GM18867 (cell line): ENCODE measurements around the gene HSPA9.

Experiments
- ATAC-seq: cut with Tn5 transposase; IDR thresholded peaks from one replicate; pipeline ENCODE4 v1.9.1; 2021; ENCODE audit warnings: mild to moderate bottlenecking, moderate library complexity; ENCODE audit not compliant: unreplicated experiment

HSPA9 gene

GRCh38 chr5:138575194-138576015 is at the start of gene HSPA9:
Gene HSPA9, minus strand, starts transcription at chr5:138575401. Its CDS starts 83 bp downstream, at chr5:138575318.
- peak; percentile 82 for ATAC-seq

GRCh38 chr5:138623053-138623452 is 47.9 kb upstream of the HSPA9 start:
- no peak for ATAC-seq

- no peak for ATAC-seq
Observed at GRCh38 chr5:138622051-138622450, 46.9 kb upstream of the HSPA9 start.

DNA sequence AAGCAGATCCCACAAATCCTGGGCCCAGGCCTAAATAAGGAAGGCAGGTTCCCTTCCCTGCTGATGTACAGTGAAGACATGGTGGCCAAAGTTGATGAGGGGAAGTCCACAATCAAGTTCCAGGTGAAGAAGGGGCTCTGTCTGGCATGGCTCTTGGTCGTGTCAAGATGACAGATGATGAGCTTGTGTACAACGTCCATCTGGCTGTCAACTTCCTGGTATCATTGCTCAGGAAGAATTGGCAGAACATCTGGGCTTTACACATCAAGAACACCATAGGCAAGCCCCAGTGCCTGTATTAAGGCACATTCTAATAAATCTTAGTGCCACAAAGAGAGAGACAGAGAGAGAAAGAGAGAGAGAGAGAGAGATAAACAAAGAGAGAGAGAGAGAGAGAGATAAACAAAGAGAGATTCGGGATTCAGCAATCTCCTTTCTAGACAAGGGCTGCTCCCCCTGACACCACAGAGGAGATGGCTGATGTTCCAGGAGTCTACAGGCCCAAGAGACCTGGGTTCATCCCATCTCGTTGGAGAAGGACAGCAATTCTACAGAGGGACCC is 45.5 kb upstream of the HSPA9 start:
- ATAC-seq: no peak

- ATAC-seq: no peak
Observed at GRCh38 chr5:138616508-138616907, 41.3 kb upstream of the HSPA9 start.

- ATAC-seq: no peak
Observed at GRCh38 chr5:138615461-138615860, 40.3 kb upstream of the HSPA9 start.

DNA sequence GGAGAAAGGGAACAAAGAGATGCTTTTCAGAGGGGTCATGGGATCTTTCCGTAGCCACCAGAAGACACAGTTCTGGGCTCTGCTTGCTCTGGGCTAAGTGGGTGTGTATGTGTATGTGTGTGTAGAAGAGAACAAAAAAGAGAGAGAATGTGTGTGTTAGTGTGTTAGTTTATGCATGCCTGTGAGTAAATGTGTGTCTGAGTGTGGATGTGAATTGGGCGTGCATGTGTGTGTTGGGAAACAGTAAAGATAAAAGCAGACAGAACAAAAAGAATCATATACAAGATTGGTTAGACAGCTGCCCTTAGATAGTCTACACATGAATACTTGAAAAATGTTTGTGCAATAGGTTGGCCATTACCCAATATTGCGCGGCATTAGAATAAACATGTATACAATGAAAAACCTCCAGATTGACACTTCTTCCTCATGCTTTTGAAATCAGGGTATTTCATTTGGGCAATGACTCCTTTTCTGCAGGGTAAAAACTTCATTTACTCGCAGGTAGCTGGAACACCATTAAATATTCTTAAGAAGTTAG is 36.5 kb upstream of the HSPA9 start:
- no peak for ATAC-seq

- ATAC-seq: no peak
Observed at GRCh38 chr5:138610918-138611677, 35.9 kb upstream of the HSPA9 start.

DNA sequence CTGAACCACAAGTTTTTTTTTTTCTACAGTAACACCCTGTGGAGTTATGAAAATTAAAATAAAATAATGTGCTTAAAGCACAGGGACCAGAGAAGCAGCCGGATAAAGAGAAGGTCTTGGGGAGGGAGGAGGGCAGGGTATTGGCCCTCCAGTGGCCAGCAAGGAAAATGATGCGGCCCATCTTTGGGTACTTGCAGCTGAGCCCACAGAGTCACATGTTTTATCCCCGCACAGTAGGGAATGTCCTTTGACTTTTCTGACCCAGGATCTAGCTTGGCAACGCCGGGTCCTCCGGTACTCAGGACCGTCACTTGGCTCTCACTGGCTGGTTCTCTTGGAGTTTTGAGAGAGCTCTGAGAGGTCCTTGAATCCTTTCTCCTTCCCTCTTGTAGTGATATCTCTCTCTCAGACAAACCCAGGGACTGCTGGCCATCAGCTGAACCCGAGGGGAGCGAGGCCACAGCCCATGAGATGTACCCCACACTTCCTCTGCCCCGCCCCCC is 35.3 kb upstream of the HSPA9 start:
- no peak for ATAC-seq

DNA sequence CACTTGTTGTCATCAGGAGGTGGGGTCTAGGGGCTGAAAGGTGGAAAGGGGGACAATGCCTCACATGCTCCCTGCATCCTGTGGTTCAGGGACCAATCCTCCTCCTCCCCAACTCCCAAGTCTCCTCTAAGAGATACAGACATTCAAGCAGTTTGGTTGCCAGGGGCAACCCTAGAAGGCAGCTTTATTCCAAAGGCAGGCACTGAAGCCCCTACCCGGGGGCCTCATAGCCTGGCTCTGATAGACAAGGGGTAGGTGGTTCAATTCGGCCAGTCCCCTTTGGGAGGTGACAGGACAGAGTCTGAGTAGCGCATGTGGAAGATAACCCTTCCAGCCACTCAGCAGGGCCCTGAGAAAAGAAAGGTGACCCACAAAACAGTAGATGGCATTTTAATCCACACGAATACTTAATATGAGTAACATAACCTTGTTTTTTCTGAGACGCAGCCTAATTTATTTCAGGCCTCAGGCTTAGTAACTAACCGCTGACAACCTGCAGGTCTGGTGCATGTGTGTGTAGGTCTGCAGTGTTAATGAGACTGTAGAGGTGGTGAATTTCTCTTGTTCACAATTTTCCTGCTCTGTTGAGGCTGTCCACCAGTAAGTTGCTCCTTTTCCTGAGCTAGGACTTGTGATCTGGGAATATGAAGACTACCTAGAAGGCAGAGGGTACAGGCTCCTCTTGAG is 31.3 kb upstream of the HSPA9 start:
- no peak for ATAC-seq

GRCh38 chr5:138605254-138605972 is 30.2 kb upstream of the HSPA9 start:
- peak; percentile 72 for ATAC-seq

GRCh38 chr5:138604176-138604785 is 29.1 kb upstream of the HSPA9 start:
- no peak for ATAC-seq

- no peak for ATAC-seq
Observed at GRCh38 chr5:138603249-138603920, 28.2 kb upstream of the HSPA9 start.

DNA sequence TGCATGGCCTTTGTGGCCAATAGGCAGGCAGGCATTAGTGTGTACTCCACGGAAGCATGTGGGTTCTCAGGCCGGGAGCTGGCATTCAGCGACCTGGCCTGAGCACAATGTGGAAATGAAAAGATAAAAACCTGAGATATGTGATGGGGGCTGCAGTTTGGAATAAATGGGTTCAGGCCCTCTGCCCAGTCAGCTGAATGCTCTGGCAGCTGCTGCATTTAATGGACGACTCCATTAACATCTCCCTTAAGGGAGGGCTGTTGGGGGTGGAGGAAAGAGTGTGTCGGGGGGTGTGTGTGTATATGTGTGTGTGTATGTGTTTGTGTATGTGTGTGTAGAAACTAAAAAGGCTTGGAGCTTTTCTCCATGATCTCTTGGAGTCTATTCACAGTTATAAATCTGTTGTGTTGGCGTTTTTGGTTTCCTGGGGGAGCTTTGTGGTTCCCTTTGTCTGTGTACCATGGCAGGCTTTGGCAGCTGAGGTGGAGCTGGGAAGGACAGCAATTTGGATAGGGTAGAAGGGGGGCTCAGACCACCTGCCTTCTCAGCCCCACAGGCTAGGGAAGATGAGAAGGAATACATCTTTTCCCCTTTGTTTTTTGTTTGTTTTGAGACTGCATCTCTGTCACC is 27.3 kb upstream of the HSPA9 start:
- no peak for ATAC-seq

DNA sequence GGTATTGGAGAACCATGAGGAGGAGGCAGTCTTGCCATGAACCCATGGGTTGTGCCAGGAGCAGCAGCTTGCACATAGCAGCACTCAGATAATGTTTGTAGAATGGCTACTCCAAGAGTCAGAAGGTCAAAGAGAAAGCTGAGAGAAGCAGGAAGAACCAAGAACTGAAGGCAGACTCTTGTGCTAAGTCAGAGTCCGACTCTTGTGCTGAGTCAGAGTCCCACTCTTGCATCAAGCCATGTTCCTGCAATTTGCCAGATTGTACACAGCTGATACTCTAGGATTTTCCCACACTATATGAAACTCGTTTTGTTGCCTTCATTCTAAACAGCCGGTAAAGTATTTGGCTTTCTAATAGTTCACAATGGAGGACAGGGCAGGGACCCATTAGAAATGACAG is 26.2 kb upstream of the HSPA9 start:
- ATAC-seq: no peak

DNA sequence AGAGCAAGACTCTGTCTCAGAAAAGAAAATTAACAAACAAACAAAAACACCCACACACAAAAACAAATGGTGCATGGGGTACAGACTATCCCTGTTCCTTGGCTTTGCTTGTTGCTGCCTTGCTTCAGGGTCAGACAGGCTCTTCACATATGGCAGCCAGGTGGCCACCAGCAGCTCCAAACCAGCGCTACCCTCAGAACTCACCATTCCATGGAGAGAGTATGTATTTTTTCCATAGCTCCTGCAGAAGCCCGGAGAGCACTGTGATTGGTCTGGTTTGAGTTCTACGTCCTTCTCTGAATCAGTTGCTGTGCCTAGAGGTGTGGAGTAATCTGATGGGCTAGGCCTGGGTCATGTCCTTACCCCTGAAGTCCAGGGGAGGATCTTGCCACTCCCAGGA is 25.2 kb upstream of the HSPA9 start:
- ATAC-seq: no peak

DNA sequence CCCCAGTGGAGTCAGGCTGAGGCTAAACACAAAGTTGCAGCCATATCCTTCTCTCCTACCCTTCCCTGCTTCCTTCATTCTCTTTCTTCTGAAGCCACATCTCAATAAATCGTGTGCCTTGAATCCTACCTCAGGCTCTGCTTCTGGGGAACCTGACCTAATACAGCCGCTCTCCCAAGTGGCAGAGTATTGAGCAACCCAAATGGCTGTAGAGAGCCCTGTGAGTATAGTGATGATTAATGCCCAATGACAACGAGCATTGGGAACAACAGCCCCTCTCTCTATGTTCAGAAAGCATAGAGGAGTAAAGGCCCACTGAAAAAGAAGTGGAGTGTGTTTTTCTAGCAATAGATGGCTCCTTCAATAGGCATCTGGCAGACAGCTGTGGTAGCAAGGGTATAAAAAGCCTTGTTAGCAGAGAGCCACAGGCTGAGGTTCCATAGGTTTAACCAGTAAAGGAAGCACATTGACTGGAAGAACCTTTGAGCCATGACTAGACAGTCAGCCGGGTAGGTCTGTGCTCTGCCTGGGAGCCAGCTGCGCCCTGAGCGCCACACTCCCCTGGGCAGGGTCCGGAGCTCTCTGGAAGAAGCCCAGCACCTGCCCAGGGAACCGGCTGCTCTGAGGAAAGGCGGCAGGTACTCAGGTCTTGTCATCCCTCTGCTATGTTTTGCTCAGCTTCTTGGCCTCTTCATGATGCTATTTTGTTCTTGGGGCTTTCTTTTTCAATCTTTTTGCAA is 22.6 kb upstream of the HSPA9 start:
- ATAC-seq: no peak
